B cell (primary cell): ENCODE results near the gene MAML3. TPM values are rescaled to one million over a fixed set of nuclear protein-coding genes. Genes with fewer than 3 reads are reported as not detected.

Experiments used
- ATAC-seq: fragments of 200-7000 bp; cut with Tn5 transposase; one replicate; pipeline ENCODE4 v1.10.0; 2021; ENCODE audit warnings: low read depth, mild to moderate bottlenecking, moderate number of reproducible peaks, moderate library complexity
- CTCF ChIA-PET: fragments of 350-600 bp; sonication (Branson Sonifier 250); formaldehyde crosslinking; loops from one replicate; lab custom pipeline; 2021; ENCODE audit warnings: antibody characterized with exemption, inconsistent platforms; lab: Charles Lee
- POLR2A ChIA-PET: fragments of 350-600 bp; sonication (Branson Sonifier 250); formaldehyde crosslinking; loops from one replicate; lab custom pipeline; 2021; ENCODE audit warnings: antibody characterized with exemption; lab: Charles Lee
- DNase-seq: peaks from one replicate; pipeline ENCODE4 v3.0.0; 2013
- H2AFZ ChIP-seq: 2 replicates; pipeline ENCODE4 v1.6.1; 2012; ENCODE audit warnings: mild to moderate bottlenecking, low read depth, low read length; ENCODE audit not compliant: insufficient read depth, poor library complexity, severe bottlenecking
- H3K27ac ChIP-seq, 2 donors: 1 replicate in 1 of 2; 2 replicates in 1 of 2; pipeline ENCODE4 v1.5.1; 2012 to 2013; ENCODE audit warnings: low read length in 2 of 2, mild to moderate bottlenecking in 2 of 2, moderate library complexity in 1 of 2
- H3K27me3 ChIP-seq, 4 experiments: fragments of 200-600 bp in 1 of 4; sonication (generic) in 1 of 4; replicated peaks in 1 of 4; 1 replicate in 2 of 4; 2 replicates in 2 of 4; pipeline versions ENCODE4 v1.6.1 to v1.7.0; 2013 to 2016; ENCODE audit warnings: low read length in 3 of 4, mild to moderate bottlenecking in 2 of 4, mixed read lengths in 1 of 4, moderate library complexity in 1 of 4; ENCODE audit not compliant: insufficient read depth in 4 of 4, control insufficient read depth in 3 of 4; ENCODE audit errors: control extremely low read depth in 1 of 4
- H3K36me3 ChIP-seq, 2 experiments: replicated peaks in 1 of 2; 1 replicate in 1 of 2; 2 replicates in 1 of 2; pipeline versions ENCODE4 v1.6.1 to v1.7.1; 2013; ENCODE audit warnings: low read length in 1 of 2; ENCODE audit not compliant: insufficient read depth in 2 of 2, control insufficient read depth in 1 of 2; ENCODE audit errors: control extremely low read depth in 1 of 2, extremely low read depth in 1 of 2
- H3K4me1 ChIP-seq, 2 donors: fragments of 200-600 bp in 1 of 2; sonication (generic) in 1 of 2; 1 replicate in 1 of 2; 2 replicates in 1 of 2; pipeline versions ENCODE4 v1.5.1 to v1.6.1; 2013 to 2017; ENCODE audit warnings: low read length in 2 of 2; ENCODE audit not compliant: control insufficient read depth in 2 of 2, insufficient read depth in 2 of 2
- H3K4me2 ChIP-seq: replicated peaks from 2 replicates; pipeline ENCODE3; 2012; ENCODE audit warnings: mild to moderate bottlenecking, low read depth, low read length; ENCODE audit not compliant: poor library complexity, severe bottlenecking
- H3K4me3 ChIP-seq, 5 experiments: fragments of 200-600 bp in 1 of 5; sonication (generic) in 1 of 5; 1 replicate in 3 of 5; 2 replicates in 2 of 5; pipeline versions ENCODE4 v1.5.1 to v1.7.0; 2011 to 2016; ENCODE audit warnings: low read length in 4 of 5, mild to moderate bottlenecking in 4 of 5, low read depth in 2 of 5, control low read depth in 1 of 5, moderate library complexity in 1 of 5; ENCODE audit not compliant: insufficient read depth in 1 of 5; ENCODE audit errors: control extremely low read depth in 1 of 5, extremely low read depth in 1 of 5
- H3K79me2 ChIP-seq: fragments of 200-600 bp; sonication (generic); one replicate; pipeline ENCODE4 v1.6.0; 2016; ENCODE audit warnings: low read length; ENCODE audit not compliant: control insufficient read depth, insufficient read depth
- H3K9ac ChIP-seq: fragments of 200-600 bp; sonication (generic); 2 replicates; pipeline ENCODE4 v1.6.1; 2017; ENCODE audit warnings: mild to moderate bottlenecking, low read length, moderate library complexity
- H3K9me3 ChIP-seq, 3 donors: one replicate each; pipeline versions ENCODE4 v1.6.1 to v1.7.1; 2013; ENCODE audit warnings: low read length in 2 of 3; ENCODE audit not compliant: control insufficient read depth in 2 of 3, insufficient read depth in 1 of 3; ENCODE audit errors: control extremely low read depth in 1 of 3
- H4K20me1 ChIP-seq: 2 replicates; pipeline ENCODE4 v1.6.0; 2012; ENCODE audit warnings: mild to moderate bottlenecking, low read length; ENCODE audit not compliant: insufficient read depth, control insufficient read depth, poor library complexity, severe bottlenecking
- H3K27ac Mint-ChIP-seq: one replicate; pipeline ENCODE4 v1.8.0; 2021; ENCODE audit warnings: mixed read lengths
- H3K27me3 Mint-ChIP-seq: one replicate; pipeline ENCODE4 v1.8.0; 2021; ENCODE audit warnings: mixed read lengths
- H3K4me1 Mint-ChIP-seq: one replicate; pipeline ENCODE4 v1.8.0; 2021; ENCODE audit warnings: mixed read lengths
- H3K4me3 Mint-ChIP-seq: one replicate; pipeline ENCODE4 v1.8.0; 2021; ENCODE audit warnings: mixed read lengths
- H3K9me3 Mint-ChIP-seq: one replicate; pipeline ENCODE4 v1.8.0; 2022; ENCODE audit warnings: mixed read lengths; ENCODE audit not compliant: insufficient read depth
- EZH2 ChIP-seq: IDR thresholded peaks from 2 replicates; pipeline ENCODE4 v1.6.1; 2012; ENCODE audit warnings: borderline replicate concordance, low read depth, mild to moderate bottlenecking, moderate library complexity, low read length; ENCODE audit not compliant: insufficient read depth, poor library complexity, severe bottlenecking
- WGBS: methylation state at CpG from one replicate; pipeline ENCODE4 v1.1.5; 2013; ENCODE audit warnings: missing lambda C conversion rate; ENCODE audit not compliant: insufficient coverage; 5-methylcytosine and 5-hydroxymethylcytosine counted together
- intact Hi-C: fragments of 100-400 bp; cut with micrococcal nuclease; formaldehyde crosslinking; loops from one replicate; pipeline ENCODE4 v1.10.0; 2022
- polyA plus RNA-seq: library from polyadenylated mRNA; depleted of rRNA; stranded (reverse); fragments of >200 nt; gene quantifications from 2 replicates; pipeline ENCODE4 v1.2.3, GENCODE V29; 2012
- total RNA-seq, 2 donors: library from RNA; stranded (reverse); fragments of 120-200 nt in 1 of 2; gene quantifications; 1 replicate in 1 of 2; 2 replicates in 1 of 2; pipeline versions ENCODE4 v1.2.3 to v1.2.4, GENCODE V29; 2013 to 2022
- TF ChIP-seq, protein P1 (sequence below): fragments of 200-600 bp; IDR thresholded peaks from one replicate; pipeline ENCODE4 v1.8.0; 2022; ENCODE audit warnings: antibody characterized with exemption, mild to moderate bottlenecking

The MAML3 gene
- total and polyA plus RNA-seq, 2 donors (not counting 1 experiment from before 2014, with no cell fraction given): 0.94 to 5.3 TPM

DNA sequence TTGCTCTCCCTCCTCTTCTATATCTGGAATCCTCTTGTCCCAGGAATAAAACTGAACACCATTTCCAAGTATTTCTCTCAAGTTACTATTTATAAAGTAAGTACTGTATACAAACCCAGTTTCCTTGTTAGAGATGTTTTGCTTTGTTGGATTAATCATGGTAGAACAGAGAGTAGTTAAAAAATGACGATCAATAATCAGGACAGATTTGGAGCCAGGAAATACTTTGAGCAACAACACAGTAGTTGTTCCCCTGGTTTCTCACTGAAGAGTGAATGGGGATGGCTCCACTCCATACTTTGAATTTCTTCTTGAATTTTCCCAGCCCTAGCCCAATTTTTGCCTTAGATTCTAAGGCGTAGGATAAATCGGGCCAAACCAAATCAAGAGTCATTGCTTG, 467.0 kb downstream of the MAML3 start:
- Histone ChIP-seq H3K36me3 (no peaks in the 10 kb centered on the region), H3K9ac (no peak overlapping the region)
- 100% methylated on average over 1 of the region's 3 CpGs for WGBS

DNA sequence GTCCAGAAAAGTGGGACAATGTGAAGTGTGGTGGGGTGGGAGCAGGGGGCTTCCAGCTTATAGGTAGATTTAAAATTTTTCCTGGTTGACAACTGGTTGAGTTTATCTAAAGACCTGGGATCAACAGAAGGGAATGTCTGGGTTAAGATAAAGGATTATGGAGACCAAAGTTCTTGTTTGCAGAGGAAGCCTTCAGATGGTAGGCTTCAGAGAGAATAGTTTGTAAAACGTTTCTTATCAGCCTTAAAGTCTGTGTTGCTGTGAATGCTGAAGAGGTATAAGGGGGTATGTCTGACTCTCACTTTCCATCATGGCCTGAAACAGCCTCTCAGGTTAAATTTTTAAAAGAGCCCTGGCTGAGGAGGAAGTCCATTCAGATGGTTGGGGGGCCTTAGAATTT, 467.9 kb downstream of the MAML3 start:
- H3K79me2 ChIP-seq: no peaks in the 10 kb centered on the region
- Mint-ChIP-seq H3K4me1 (no peaks in the 10 kb centered on the region), H3K9me3 (no peaks in the 10 kb centered on the region), H3K4me3 (no peak overlapping the region), H3K27ac (no peak overlapping the region), H3K27me3 (no peaks in the 10 kb centered on the region)
- WGBS: no CpG with 5 or more reads among the region's 1 CpG
- no peaks in the 10 kb centered on the region for H4K20me1 ChIP-seq
- CTCF ChIA-PET: interaction anchor here (1.1 kb wide), 1 partner anchor 29 kb away, joined by 3 read pairs; no protein-coding TSS in a partner anchor
- no peak overlapping the region for H3K27ac ChIP-seq
- no peaks in the 10 kb centered on the region for H3K36me3 ChIP-seq
- no peak overlapping the region for H2AFZ ChIP-seq
- ATAC-seq: no peak
- no peaks in the 10 kb centered on the region for H3K9me3 ChIP-seq
- no peak for DNase-seq
- no peak overlapping the region for H3K4me2 ChIP-seq
- intact Hi-C loops: no loop called here
- no peaks in the 10 kb centered on the region for H3K4me1 ChIP-seq
- H3K4me3 ChIP-seq: no peak overlapping the region
- TF ChIP-seq, protein P1, sequence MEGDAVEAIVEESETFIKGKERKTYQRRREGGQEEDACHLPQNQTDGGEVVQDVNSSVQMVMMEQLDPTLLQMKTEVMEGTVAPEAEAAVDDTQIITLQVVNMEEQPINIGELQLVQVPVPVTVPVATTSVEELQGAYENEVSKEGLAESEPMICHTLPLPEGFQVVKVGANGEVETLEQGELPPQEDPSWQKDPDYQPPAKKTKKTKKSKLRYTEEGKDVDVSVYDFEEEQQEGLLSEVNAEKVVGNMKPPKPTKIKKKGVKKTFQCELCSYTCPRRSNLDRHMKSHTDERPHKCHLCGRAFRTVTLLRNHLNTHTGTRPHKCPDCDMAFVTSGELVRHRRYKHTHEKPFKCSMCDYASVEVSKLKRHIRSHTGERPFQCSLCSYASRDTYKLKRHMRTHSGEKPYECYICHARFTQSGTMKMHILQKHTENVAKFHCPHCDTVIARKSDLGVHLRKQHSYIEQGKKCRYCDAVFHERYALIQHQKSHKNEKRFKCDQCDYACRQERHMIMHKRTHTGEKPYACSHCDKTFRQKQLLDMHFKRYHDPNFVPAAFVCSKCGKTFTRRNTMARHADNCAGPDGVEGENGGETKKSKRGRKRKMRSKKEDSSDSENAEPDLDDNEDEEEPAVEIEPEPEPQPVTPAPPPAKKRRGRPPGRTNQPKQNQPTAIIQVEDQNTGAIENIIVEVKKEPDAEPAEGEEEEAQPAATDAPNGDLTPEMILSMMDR: no peak
- TF ChIP-seq EZH2: no peak
- no peak overlapping the region for H3K9ac ChIP-seq
- POLR2A ChIA-PET: no interaction called here
- H3K27me3 ChIP-seq: no peaks in the 10 kb centered on the region

More for the DNA sequence above, 467.0 kb downstream of the MAML3 start:
- no peak overlapping the region for H3K4me3 ChIP-seq
- ATAC-seq (no peak), DNase-seq (no peak)
- no peaks in the 10 kb centered on the region for H3K4me1 ChIP-seq
- no peaks in the 10 kb centered on the region for H3K9me3 ChIP-seq
- no peaks in the 10 kb centered on the region for H4K20me1 ChIP-seq
- no peak overlapping the region for H3K4me3 Mint-ChIP-seq
- no peak overlapping the region for H2AFZ ChIP-seq
- H3K79me2 ChIP-seq: no peaks in the 10 kb centered on the region
- H3K27ac ChIP-seq: no peak overlapping the region
- H3K27ac Mint-ChIP-seq: no peak overlapping the region
- CTCF ChIA-PET: no interaction called here
- intact Hi-C loops: no loop called here
- POLR2A ChIA-PET: no interaction called here
- TF ChIP-seq, protein P1: no peak
- no peak for TF ChIP-seq EZH2
- H3K4me2 ChIP-seq: no peak overlapping the region
- no peaks in the 10 kb centered on the region for H3K27me3 ChIP-seq
- H3K4me1 Mint-ChIP-seq: no peaks in the 10 kb centered on the region
- H3K27me3 Mint-ChIP-seq: no peaks in the 10 kb centered on the region
- no peaks in the 10 kb centered on the region for H3K9me3 Mint-ChIP-seq
